H7 (cell line): ENCODE measurements around the gene ATP8A2. TPM values are rescaled to one million over a fixed set of nuclear protein-coding genes. Genes with fewer than 3 reads are reported as not detected.
"Not testable (repeated sequence)": the region's sequence is repeated elsewhere in the genome, so short reads cannot be mapped to it uniquely, and the experiment has no call there.

ENCODE experiments used
- DNase-seq: peaks from one replicate; pipeline ENCODE4 v3.0.0; 2012
- H3K27me3 ChIP-seq: 2 replicates; pipeline ENCODE4 v1.6.0; 2011; ENCODE audit warnings: mild to moderate bottlenecking, low read length; ENCODE audit not compliant: control insufficient read depth, insufficient read depth
- H3K36me3 ChIP-seq: replicated peaks from 2 replicates; pipeline ENCODE4 v1.5.1; 2011; ENCODE audit warnings: low read length; ENCODE audit not compliant: control insufficient read depth, insufficient read depth
- H3K4me3 ChIP-seq: 2 replicates; pipeline ENCODE4 v1.5.1; 2011; ENCODE audit warnings: low read depth, mild to moderate bottlenecking, control low read depth, low read length, moderate library complexity; ENCODE audit not compliant: insufficient read depth
- total RNA-seq: library from RNA; depleted of rRNA; stranded (reverse); fragments of >200 nt; shearing (Covaris generic); gene quantifications from 2 replicates; pipeline ENCODE4 v1.2.3, GENCODE V29; 2014

ATP8A2 gene
- total RNA-seq, 1 experiment from 2014 or later = 0.38 TPM

DNA sequence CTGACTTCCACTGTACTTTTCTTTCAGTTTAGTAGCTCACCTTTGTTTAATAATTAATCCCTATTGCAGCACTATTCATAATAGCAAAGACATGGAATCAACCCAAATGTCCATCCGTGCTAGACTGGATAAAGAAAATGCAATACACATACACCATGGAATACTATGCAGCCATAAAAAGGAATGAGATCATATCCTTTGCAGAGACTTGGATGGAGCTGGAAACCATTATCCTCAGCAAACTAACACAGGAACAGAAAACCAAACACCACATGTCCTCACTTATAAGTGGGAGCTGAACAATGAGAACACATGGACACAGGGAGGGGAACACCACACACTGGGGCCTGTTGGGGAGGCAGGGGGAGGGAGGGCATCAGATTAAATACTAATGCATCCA is 402.3 kb downstream of the ATP8A2 start:
- H3K27me3 ChIP-seq, H3K4me3 ChIP-seq, DNase-seq, H3K36me3 ChIP-seq: not testable (repeated sequence)

DNA sequence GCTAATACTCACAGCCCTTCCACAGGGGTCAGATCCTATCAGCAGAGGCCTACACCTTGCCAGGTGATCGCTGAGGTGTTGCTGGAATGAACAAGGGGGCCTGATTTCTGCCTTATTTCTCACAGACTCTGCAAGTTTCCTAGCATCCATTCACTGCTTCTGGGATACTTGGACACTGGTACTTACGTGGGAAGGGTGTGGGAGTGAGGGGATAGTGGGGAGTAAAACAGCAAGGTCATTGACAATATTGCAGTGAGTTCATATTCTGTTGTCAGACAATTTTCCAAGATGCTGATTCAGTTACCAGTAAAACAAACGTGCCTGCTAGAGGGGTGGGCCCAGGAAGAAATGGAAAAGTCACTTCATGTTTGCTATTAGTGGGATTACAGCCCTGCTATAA is 403.5 kb downstream of the ATP8A2 start:
- H3K27me3 ChIP-seq = no peaks in the 10 kb centered on the region
- H3K4me3 ChIP-seq = no peak overlapping the region
- no peak for DNase-seq
- no peaks in the 10 kb centered on the region for H3K36me3 ChIP-seq

DNA sequence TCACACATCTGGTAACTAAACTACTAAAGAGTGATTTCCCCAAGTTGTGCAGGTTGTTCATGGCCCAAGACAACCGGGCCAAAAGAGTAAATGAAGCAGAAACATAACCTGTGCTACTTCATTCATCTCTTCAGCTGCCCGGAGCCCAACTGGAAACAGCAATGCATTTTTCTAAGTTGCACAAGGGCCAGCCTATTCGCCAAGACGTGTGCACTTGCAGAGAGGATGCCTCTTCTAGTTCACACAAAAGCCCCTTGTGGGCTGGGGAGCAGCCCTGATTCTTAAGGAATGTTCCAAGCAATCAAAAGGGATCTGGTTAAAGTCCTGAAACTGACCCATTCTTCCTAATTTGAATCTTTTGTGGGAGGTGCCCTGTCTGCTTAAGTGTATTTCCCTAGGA is 404.2 kb downstream of the ATP8A2 start:
- no peaks in the 10 kb centered on the region for H3K36me3 ChIP-seq
- no peak for DNase-seq
- no peak overlapping the region for H3K4me3 ChIP-seq
- H3K27me3 ChIP-seq = no peaks in the 10 kb centered on the region

DNA sequence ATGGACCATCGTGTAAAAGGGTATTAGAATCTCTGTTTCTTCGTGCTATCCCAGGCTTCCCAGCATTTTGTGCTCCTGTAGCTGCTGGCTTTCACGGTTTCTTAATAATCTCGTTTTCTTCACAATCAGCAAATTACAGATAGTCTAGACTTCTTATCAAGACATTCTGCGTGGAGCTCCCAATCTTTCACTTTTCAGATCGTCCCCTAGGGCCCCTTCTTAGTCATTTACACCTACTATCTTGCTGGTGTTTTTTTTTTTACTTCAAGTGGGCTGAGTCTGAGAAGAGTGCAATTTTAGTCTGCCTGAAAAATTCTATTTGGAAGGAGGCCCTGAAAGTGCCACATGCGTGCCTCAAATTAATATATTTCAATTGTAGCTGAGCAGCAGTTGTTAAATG is 404.9 kb downstream of the ATP8A2 start:
- Histone ChIP-seq H3K36me3 (no peaks in the 10 kb centered on the region), H3K4me3 (no peak overlapping the region)
- no peak for DNase-seq

DNA sequence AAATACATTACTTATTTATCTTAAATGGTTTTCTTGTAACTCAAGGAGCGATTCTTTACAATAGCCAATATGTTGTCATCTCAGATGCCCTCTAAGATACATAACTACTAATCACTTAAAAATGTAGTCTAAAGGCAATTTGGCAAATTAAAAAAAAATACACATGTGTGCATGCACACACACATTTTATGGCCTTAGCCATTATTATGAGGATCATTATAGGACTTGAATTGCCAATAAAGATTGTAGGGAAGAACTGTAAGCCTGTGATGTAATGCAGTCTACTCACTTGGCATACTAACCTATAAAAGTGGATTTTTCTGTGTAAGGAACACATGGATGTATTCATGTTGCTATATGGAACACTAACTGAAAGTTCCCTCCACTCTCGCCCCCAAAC is 405.7 kb downstream of the ATP8A2 start:
- H3K36me3 ChIP-seq = no peaks in the 10 kb centered on the region
- no peaks in the 10 kb centered on the region for H3K27me3 ChIP-seq
- H3K4me3 ChIP-seq = no peak overlapping the region
- no peak for DNase-seq

More for the DNA sequence above, 404.9 kb downstream of the ATP8A2 start:
- no peaks in the 10 kb centered on the region for H3K27me3 ChIP-seq

DNA sequence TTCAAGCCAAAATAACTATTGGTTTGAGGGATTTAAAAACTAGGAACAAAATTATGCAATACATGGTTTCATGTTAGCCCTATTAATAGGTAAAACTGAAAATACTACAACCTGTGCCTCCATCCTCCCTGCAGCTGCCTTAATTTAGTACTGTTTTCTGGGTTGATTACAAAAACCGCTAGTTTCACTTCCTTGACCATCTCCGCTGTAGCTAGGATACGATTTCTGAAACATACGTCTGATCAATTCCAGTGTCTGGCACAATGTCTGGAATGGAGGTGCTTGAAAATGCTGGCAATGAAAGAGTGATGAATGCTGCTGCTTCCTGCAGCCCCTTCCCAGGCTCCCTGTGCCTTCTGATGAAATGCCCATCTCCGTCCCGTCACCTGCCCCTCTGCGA is 406.6 kb downstream of the ATP8A2 start:
- Histone ChIP-seq H3K36me3 (no peaks in the 10 kb centered on the region), H3K27me3 (no peaks in the 10 kb centered on the region), H3K4me3 (no peak overlapping the region)
- DNase-seq = no peak

DNA sequence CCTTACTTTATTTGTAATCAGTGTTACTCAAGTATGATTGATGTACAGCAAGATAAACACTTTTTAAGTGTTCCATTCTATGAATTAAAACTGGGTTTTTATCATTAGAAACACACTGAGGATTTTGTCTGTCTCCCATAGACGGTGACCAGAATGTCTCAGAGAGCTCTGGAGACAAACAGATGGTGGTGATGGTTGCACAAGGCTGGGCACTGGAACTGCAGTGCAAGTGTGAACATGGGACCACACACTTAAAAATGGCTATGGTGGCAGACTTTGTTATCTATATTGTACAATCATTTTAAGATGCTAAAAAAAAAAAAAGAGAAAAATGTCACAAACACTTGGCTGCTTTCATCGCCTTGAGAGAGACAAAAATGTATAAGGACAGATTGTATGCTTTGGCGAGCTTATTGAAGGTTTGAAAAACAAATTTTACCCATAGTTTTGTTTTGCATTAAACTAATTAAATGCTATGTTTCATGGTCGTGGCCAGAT is 407.1 kb downstream of the ATP8A2 start:
- Histone ChIP-seq H3K4me3 (no peak overlapping the region), H3K27me3 (no peaks in the 10 kb centered on the region), H3K36me3 (no peaks in the 10 kb centered on the region)
- DNase-seq = no peak

DNA sequence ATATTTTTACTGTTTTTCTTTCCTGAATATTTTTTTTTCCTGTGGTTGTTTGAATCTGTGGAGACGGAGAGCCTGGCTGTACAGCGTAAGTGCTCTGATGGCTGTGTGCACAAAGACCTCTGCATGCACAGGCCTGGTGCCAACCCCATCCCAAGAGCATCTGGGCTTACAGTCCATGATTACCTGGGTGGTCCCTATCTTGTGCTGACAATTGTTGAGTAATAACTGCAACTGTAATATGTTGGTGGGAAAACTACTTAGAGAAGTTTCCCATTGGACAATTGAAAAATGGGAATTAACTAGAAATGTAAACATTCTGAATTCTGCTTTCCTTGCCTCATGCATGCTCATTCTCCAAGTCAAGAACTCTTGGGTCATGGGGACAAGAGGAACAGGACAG is 411.3 kb downstream of the ATP8A2 start:
- no peak for DNase-seq
- Histone ChIP-seq H3K36me3 (no peaks in the 10 kb centered on the region), H3K4me3 (no peak overlapping the region)

DNA sequence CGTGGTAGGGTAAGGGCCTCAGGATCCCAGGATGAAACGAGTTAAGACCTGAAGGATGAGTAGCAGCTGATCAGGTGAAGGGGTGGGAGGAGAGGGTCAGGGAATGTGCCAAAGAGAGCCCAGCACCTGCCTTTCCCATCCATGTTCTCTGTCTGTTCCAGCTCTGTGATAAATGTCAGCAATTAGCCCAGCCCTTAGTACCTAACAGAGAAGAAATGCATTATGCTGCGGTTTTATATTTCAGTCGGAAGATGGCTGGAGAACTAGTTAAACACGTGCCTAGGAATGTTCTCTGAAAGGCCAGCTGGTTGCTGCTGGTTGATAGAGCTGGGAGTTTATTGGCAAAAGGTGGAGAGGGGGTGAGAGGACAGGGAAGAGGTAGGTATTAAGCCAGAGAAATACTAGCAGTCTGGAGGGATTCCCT is 411.8 kb downstream of the ATP8A2 start:
- Histone ChIP-seq H3K36me3 (no peaks in the 10 kb centered on the region), H3K4me3 (no peak overlapping the region), H3K27me3 (no peaks in the 10 kb centered on the region)
- no peak for DNase-seq

More for the DNA sequence above, 411.3 kb downstream of the ATP8A2 start:
- no peaks in the 10 kb centered on the region for H3K27me3 ChIP-seq

DNA sequence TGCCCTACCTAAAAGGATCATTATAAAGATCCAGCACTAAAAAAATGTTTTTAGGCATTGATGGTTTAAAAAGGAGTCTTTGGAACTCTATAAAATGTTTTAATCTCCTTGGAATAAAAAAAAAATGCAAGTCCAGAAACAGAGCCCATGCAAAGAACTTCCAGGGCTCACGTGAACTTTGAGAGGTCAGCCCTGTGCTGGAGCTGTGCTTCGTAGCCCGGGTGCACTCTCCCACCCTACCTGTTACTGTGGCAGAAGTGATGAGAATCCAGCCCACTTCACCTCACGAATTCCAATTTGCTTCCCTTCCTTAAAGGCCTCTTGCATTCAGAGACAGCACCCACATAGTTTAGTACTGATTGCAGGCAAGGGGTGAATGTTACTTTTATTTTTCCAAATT is 412.3 kb downstream of the ATP8A2 start:
- DNase-seq = no peak
- H3K27me3 ChIP-seq = no peaks in the 10 kb centered on the region
- no peak overlapping the region for H3K4me3 ChIP-seq
- H3K36me3 ChIP-seq = no peaks in the 10 kb centered on the region

DNA sequence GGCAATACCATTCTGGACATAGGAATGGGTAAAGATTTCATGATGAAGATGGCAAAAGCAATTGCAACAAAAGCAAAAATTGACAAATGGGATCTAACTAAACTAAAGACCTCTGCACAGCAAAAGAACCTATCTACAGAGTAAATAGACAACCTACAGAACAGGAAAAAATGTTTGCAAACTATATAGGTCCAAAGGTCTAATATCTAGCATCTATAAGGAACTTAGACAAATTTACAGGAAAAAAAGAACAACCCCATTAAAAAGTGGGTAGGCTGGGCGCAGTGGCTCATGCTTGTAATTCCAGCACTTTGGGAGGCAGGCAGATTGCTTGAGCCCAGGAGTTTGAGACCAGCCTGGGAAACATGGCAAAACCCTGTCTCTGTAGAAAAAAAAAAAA is 418.4 kb downstream of the ATP8A2 start:
- not testable (repeated sequence) for H3K27me3 ChIP-seq, H3K36me3 ChIP-seq, DNase-seq, H3K4me3 ChIP-seq

DNA sequence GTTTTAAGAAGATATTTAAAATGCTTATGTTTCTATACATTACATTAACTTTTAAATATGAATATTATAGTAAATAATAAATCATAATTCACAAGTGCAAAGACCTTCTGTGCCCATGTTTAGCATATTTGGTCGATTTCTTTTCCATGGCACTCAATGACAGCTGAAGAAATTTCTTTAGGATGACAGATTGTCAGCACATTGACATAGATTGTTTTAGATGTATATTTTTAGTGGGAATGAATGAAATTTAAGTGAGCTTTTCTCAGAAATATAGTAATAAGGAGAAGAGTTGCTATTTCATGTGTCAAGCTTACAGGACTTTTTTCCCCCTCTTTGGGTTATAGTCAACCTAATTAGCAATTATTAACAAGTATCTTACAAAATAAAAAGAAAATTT is 423.5 kb downstream of the ATP8A2 start:
- no peaks in the 10 kb centered on the region for H3K36me3 ChIP-seq
- no peaks in the 10 kb centered on the region for H3K27me3 ChIP-seq
- DNase-seq = no peak
- no peak overlapping the region for H3K4me3 ChIP-seq

DNA sequence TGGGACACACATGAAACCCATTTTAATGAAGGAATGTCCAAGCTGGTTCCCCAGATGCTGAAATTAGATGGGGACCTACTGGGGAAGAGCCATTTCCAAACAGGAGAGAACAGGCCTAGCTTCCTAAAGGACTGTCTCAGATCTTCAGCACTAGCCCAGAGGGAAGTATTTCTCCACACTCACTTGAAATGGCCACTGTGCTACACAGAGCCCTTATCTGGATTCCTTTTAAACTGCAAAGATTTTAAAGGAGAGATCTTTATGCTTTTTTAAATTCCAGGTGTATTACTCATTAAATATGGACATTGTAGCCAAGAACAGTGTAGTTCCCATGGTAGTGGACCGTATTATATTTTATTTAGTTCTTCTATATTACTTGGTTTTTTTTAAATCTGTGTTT is 424.7 kb downstream of the ATP8A2 start:
- no peak overlapping the region for H3K4me3 ChIP-seq
- no peaks in the 10 kb centered on the region for H3K27me3 ChIP-seq
- no peaks in the 10 kb centered on the region for H3K36me3 ChIP-seq
- no peak for DNase-seq

DNA sequence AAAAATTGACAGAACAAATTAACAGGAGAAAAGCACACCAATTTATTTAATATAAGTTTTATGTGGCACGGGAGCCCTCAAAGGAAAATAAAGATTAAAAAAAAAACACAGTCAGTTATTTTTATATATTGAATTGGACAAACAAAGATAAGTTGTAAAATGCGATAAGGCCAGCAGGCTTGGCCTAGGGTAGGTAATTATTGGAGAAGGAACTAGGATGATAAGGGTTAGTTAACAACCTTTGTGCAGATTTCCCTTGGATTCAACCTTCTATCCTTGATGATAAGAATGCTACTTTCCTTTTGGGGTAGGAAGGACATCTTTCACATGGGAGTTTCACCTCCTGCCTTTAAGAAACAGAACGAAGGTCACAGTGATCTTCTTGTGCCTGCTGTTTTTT is 427.2 kb downstream of the ATP8A2 start:
- Histone ChIP-seq H3K36me3 (no peaks in the 10 kb centered on the region), H3K4me3 (no peak overlapping the region), H3K27me3 (no peaks in the 10 kb centered on the region)
- DNase-seq = no peak

DNA sequence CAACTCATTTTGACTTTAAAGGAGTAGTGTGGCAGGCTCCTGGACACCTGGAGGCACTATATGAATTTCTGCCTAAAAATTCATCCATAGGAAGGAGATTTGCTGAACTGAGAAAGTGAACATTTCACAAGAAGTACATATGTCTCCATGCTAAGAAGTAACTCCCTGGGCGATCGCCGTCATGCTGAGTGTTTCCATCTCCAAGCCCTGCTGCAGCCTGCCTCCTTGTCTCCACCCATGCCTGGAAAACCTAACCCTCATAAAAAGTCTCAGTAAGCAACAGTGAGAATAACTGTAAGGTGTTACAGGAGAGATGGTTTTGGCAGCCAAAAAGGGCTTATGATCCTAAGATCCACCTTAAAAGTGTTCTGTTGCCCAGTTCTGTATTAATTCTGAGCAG is 428.7 kb downstream of the ATP8A2 start:
- no peaks in the 10 kb centered on the region for H3K36me3 ChIP-seq
- no peak overlapping the region for H3K4me3 ChIP-seq
- no peaks in the 10 kb centered on the region for H3K27me3 ChIP-seq
- DNase-seq = no peak

DNA sequence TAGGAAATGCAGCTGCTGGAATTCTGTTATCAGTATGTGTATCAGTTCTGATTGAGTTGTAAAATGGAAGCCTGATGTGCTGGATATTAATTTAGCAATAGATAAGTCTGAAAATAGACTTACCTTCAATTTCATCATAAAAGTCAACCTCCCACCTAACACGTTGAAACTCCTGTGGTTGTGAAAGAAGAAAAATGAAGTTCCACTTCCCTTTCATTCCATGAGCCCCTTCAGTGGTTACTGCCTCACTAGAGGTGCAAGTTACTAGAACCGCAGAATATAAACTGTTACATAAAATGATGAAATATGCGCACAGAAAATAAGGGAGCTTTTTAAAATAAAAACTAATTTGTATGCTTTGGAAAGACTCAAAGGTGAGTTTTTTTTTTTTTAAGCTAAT is 430.8 kb downstream of the ATP8A2 start:
- Histone ChIP-seq H3K4me3 (no peak overlapping the region), H3K36me3 (no peaks in the 10 kb centered on the region), H3K27me3 (no peaks in the 10 kb centered on the region)
- no peak for DNase-seq
